Measurements from ENCODE around the gene SRGAP1. TPM values are rescaled to one million over a fixed set of nuclear protein-coding genes. Genes with fewer than 3 reads are reported as not detected.
A peak's percentile ranks its signal among the peaks of the same experiment; 100 is the strongest.

The SRGAP1 gene
- total RNA-seq, 1 donor: 26.1 TPM

DNA sequence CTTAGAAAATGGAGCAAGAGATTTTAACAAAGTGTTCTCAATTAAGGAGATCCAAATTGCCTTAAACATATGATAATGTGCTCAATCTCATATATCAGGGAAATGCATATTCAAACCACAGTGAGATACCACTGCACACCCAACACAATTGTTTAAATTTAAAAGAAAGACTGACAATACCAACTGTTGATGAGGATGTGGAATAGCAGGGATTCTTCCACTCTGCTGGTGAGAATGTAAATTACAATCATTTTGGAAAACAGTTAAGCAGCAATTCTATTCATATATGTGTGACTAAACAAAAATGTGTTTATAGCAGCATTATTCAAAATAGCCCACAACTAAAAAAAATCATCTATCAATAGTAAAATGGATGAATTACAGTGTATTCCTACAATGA lies 233.4 kb downstream of the SRGAP1 start:
- DNase-seq (ENCODE audit: insufficient read length, low spot score, missing footprints): no peak
- no peaks in the 10 kb centered on the region for H3K79me2 ChIP-seq (ENCODE audit: insufficient read depth, low read length)
- TF ChIP-seq, protein P1, sequence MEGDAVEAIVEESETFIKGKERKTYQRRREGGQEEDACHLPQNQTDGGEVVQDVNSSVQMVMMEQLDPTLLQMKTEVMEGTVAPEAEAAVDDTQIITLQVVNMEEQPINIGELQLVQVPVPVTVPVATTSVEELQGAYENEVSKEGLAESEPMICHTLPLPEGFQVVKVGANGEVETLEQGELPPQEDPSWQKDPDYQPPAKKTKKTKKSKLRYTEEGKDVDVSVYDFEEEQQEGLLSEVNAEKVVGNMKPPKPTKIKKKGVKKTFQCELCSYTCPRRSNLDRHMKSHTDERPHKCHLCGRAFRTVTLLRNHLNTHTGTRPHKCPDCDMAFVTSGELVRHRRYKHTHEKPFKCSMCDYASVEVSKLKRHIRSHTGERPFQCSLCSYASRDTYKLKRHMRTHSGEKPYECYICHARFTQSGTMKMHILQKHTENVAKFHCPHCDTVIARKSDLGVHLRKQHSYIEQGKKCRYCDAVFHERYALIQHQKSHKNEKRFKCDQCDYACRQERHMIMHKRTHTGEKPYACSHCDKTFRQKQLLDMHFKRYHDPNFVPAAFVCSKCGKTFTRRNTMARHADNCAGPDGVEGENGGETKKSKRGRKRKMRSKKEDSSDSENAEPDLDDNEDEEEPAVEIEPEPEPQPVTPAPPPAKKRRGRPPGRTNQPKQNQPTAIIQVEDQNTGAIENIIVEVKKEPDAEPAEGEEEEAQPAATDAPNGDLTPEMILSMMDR (IDR thresholded peaks at IDR 0.05; ENCODE audit: extremely low read depth, low read depth, low read length): peak; percentile 48
- H3K36me3 ChIP-seq (ENCODE audit: insufficient read depth, low read length): peaks cover 30% of the 10 kb centered on the region
- peaks cover 2% of the 10 kb centered on the region for H4K20me1 ChIP-seq (ENCODE audit: insufficient read depth, low read length)
- no peak overlapping the region for H3K4me2 ChIP-seq (ENCODE audit: insufficient read depth, low read length)
- no peak overlapping the region for H2AFZ ChIP-seq (ENCODE audit: low read length)
- H3K27ac ChIP-seq (ENCODE audit: low read depth, low read length): peak overlapping the region; percentile 9
- H3K27me3 ChIP-seq (ENCODE audit: insufficient read depth, low read length): no peaks in the 10 kb centered on the region
- peaks cover 9% of the 10 kb centered on the region for H3K4me1 ChIP-seq (ENCODE audit: insufficient read depth, low read length)
- no peaks in the 10 kb centered on the region for H3K9me3 ChIP-seq (ENCODE audit: low read depth, low read length)
- no peak overlapping the region for H3K4me3 ChIP-seq (ENCODE audit: insufficient read depth, low read length)

DNA sequence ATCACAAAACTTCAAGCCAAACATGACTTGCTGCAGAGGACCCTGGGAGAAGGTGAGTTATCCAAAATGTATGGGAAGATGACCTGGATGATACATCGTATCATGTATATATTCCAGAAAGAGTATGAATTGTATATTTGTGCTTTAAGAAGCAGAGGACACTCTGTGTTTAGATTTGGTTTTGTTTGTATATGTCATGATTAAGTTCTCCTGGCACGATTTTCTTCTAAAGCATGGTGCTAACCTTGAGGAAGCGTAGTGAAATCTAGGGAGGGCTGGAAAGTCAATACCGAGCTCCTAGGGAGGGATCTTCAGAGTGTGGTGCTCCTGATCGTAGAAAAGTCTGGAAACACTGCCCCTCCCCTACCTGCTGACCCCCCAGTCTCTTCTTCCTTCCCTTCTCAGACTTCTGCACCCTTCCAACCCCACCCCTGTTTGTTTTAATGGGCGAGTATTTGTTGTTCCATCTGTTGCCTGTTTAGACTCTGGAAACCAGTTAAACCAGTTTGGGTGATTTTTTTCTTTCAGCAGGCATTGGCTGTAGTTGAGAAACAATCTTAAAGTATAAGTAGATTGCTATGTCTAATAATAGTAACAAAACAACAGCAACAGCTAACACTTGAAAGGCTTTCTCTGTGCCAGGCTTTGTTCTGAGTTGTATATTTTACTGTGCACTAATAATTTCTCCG lies 236.0 kb downstream of the SRGAP1 start:
- no peaks in the 10 kb centered on the region for H3K9me3 ChIP-seq (ENCODE audit: low read depth, low read length)
- no peaks in the 10 kb centered on the region for H3K27me3 ChIP-seq (ENCODE audit: insufficient read depth, low read length)
- no peak overlapping the region for H3K4me3 ChIP-seq (ENCODE audit: insufficient read depth, low read length)
- peaks cover 24% of the 10 kb centered on the region for H3K36me3 ChIP-seq (ENCODE audit: insufficient read depth, low read length)
- peaks cover 2% of the 10 kb centered on the region for H4K20me1 ChIP-seq (ENCODE audit: insufficient read depth, low read length)
- H3K27ac ChIP-seq (ENCODE audit: low read depth, low read length): no peak overlapping the region
- no peak overlapping the region for H3K4me2 ChIP-seq (ENCODE audit: insufficient read depth, low read length)
- H3K4me1 ChIP-seq (ENCODE audit: insufficient read depth, low read length): peaks cover 24% of the 10 kb centered on the region
- no peak for DNase-seq (ENCODE audit: insufficient read length, low spot score, missing footprints)
- TF ChIP-seq, protein P1 (IDR thresholded peaks at IDR 0.05; ENCODE audit: extremely low read depth, low read depth, low read length): no peak
- H2AFZ ChIP-seq (ENCODE audit: low read length): no peak overlapping the region
- H3K79me2 ChIP-seq (ENCODE audit: insufficient read depth, low read length): peaks cover 2% of the 10 kb centered on the region

DNA sequence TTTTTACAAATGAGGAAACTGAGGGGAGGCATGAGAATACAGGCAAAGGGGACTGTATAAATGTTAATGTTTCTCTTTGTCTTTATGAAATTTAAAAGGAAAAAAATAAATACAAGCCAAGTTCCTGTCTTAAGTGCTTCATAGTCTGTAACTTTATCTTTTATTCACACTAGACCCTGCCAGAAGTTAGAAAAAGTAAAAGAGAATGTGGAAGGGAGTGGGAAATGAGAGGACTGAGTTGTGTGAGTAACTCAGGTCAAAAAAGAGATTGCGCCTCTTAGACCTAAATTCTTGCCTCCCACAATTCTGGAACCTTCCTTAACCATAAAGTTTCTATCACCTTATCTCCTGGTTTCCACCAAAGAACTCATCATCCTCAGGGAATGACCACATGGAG lies 236.5 kb downstream of the SRGAP1 start:
- Histone ChIP-seq H3K27me3 (ENCODE audit: insufficient read depth, low read length) (no peaks in the 10 kb centered on the region), H3K27ac (ENCODE audit: low read depth, low read length) (no peak overlapping the region), H3K36me3 (ENCODE audit: insufficient read depth, low read length) (peaks cover 24% of the 10 kb centered on the region), H3K4me1 (ENCODE audit: insufficient read depth, low read length) (peaks cover 24% of the 10 kb centered on the region), H4K20me1 (ENCODE audit: insufficient read depth, low read length) (peaks cover 2% of the 10 kb centered on the region), H3K79me2 (ENCODE audit: insufficient read depth, low read length) (peaks cover 2% of the 10 kb centered on the region), H3K4me2 (ENCODE audit: insufficient read depth, low read length) (no peak overlapping the region), H3K4me3 (ENCODE audit: insufficient read depth, low read length) (no peak overlapping the region), H2AFZ (ENCODE audit: low read length) (no peak overlapping the region), H3K9me3 (ENCODE audit: low read depth, low read length) (no peaks in the 10 kb centered on the region)
- TF ChIP-seq, protein P1 (IDR thresholded peaks at IDR 0.05; ENCODE audit: extremely low read depth, low read depth, low read length): no peak
- DNase-seq (ENCODE audit: insufficient read length, low spot score, missing footprints): no peak

DNA sequence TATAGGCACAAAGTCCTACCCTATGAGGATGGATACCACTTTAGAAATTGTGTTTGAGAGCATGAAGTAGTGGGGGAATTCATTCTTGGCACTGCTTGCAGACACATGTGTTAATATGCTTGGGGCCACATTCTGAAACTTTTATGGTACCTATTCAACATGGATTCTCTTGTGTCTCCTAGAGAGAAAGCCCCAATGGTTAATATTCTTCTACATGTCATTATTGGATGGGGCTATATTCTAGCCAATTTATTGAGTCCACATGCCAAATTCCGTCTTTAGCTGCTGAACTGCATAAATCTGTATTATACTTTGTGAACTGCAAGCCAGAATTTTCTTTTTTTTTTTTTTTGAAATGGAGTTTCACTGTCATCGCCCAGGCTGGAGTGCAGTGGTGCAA lies 237.6 kb downstream of the SRGAP1 start:
- DNase-seq (ENCODE audit: insufficient read length, low spot score, missing footprints): no peak
- Histone ChIP-seq H4K20me1 (ENCODE audit: insufficient read depth, low read length) (peaks cover 2% of the 10 kb centered on the region), H3K79me2 (ENCODE audit: insufficient read depth, low read length) (peaks cover 2% of the 10 kb centered on the region), H3K9me3 (ENCODE audit: low read depth, low read length) (no peaks in the 10 kb centered on the region), H3K27ac (ENCODE audit: low read depth, low read length) (no peak overlapping the region), H3K27me3 (ENCODE audit: insufficient read depth, low read length) (no peaks in the 10 kb centered on the region), H2AFZ (ENCODE audit: low read length) (no peak overlapping the region), H3K4me2 (ENCODE audit: insufficient read depth, low read length) (no peak overlapping the region), H3K4me1 (ENCODE audit: insufficient read depth, low read length) (peaks cover 24% of the 10 kb centered on the region), H3K4me3 (ENCODE audit: insufficient read depth, low read length) (no peak overlapping the region), H3K36me3 (ENCODE audit: insufficient read depth, low read length) (peaks cover 24% of the 10 kb centered on the region)
- TF ChIP-seq, protein P1 (IDR thresholded peaks at IDR 0.05; ENCODE audit: extremely low read depth, low read depth, low read length): no peak
